ENCODE measurements around the gene RPRML.
"Not testable (repeated sequence)": the region's sequence is repeated elsewhere in the genome, so short reads cannot be mapped to it uniquely, and the experiment has no call there.

RPRML gene
- total RNA-seq: 0 reads per million in 2 experiments

- DNase-seq (ENCODE audit: low read depth): no peak
Measured at GRCh38 chr17:46979147-46979863, at the start of gene RPRML. TSS of gene RPRML (minus strand) at chr17:46979253. CDS start at chr17:46979007, 246 bp downstream.

GRCh38 chr17:47016966-47017365 is 37.9 kb upstream of the RPRML start:
- DNase-seq (ENCODE audit: low read depth): not testable (repeated sequence)

DNA sequence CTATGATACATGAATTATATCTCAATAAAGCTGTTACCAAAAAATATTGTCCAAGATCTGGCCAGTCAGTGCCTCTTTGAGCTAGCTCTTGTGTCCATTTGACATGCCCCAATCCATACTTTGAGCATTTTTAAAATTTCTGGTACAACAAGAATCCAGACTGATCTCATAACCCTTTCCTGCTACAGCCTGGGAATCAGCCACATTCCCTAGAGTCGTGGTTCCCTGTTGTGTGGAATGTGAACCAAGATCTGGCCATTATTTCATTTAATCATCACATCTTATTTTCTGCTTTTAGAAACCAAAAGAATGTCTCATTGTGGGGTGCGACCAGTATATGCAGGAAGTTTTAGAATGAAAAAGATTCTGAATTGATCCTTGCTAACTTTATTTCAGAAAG is 34.3 kb upstream of the RPRML start:
- DNase-seq (ENCODE audit: low read depth): no peak

- no peak for DNase-seq (ENCODE audit: low read depth)
Measured at GRCh38 chr17:47012457-47012856, 33.4 kb upstream of the RPRML start.

GRCh38 chr17:47009759-47010594 is 30.9 kb upstream of the RPRML start:
- no peak for DNase-seq (ENCODE audit: low read depth)

GRCh38 chr17:47004906-47005305 is 25.9 kb upstream of the RPRML start:
- no peak for DNase-seq (ENCODE audit: low read depth)

- DNase-seq (ENCODE audit: low read depth): not testable (repeated sequence)
Measured at GRCh38 chr17:47003864-47004263, 24.8 kb upstream of the RPRML start.

DNA sequence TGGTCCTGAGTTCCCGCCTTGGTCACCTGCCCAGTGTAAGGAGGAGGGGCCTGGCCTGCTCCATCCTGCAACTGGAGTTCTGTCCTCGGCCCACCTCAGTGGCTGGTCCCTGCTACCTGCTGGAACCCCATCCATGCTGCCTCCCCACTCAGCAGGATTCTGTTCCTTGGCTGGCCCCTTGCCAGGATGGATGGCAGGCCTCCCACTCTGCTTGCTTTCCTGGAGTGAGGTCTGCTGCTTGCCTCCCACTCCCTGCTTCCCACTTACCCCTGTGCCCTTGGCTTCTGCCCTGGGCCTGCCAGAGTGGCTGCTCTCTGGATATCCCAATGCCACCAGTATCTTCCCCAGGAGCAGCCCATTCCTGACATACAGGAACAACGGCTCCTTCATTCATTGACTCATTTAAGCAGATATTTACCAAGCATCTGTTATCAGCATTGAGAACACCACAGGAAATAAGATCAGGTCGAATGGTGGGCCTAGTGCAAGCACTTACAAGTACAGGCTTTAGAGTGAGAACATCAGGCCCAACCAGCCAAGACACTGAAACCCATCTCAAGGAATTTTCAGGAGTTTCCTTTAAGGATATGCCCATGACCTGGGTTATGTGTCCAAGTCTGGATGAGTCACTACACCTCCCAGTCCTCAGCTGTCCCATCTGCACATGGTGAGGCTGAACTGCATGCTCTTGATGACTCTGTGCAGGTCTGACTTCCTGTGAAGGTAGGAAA is 17.0 kb upstream of the RPRML start:
- DNase-seq (ENCODE audit: low read depth): no peak

- no peak for DNase-seq (ENCODE audit: low read depth)
Measured at GRCh38 chr17:46994993-46995392, 15.9 kb upstream of the RPRML start.

- no peak for DNase-seq (ENCODE audit: low read depth)
Measured at GRCh38 chr17:46991617-46992016, 12.6 kb upstream of the RPRML start.

DNA sequence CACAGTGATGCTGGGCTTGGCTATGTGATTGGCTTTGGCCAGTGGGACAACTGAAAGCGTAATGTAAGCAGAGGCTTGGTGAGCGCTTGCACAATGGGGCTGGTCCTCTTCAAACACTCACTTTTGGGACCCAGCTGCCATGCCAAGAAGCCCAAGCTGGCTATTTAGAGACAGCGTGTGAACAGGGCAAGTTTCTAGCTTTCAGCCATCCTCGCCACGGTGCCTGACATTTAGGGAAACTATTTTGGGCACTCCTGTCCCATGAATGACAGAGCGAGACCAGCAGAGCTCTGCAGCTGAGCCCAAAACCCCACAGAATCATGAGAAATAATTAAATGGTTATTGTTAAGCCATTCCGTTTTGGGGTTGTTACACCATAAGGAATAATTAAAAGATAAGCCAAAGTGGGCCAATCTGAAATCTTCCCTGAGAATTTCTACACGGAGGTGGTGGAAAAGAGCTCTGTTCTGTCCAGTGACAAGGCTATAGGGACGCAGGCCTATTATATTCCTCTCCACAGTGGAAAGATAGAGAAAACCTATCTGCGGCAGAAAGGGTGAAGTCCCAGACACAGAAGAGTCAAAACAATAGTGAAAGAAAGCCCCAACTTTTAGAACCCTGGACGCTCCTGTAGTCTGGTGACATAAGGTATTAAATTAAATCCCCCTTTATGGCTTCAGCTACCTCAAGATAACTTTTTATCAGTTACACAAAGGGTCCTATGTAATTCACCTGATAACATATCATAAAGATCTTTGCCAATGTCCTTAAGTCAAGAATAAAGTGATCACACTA is 10.8 kb upstream of the RPRML start:
- no peak for DNase-seq (ENCODE audit: low read depth)

DNA sequence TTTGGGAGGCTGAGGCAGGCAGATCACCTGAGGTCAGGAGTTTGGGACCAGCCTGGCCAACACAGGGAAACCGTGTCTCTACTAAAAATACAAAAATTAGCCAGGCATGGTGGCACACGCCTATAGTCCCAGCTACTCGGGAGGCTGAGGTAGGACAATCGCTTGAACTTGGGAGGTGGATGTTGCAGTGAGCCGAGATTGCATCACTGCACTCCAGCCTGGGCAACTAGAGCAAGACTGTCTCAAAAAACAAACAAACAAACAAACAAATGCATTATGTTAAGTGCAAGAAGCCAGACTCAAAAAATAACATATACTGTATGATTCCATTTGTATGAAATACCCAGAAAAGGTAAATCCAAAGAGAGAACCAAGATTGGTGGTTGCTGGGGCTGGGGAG is 8.9 kb upstream of the RPRML start:
- not testable (repeated sequence) for DNase-seq (ENCODE audit: low read depth)

DNA sequence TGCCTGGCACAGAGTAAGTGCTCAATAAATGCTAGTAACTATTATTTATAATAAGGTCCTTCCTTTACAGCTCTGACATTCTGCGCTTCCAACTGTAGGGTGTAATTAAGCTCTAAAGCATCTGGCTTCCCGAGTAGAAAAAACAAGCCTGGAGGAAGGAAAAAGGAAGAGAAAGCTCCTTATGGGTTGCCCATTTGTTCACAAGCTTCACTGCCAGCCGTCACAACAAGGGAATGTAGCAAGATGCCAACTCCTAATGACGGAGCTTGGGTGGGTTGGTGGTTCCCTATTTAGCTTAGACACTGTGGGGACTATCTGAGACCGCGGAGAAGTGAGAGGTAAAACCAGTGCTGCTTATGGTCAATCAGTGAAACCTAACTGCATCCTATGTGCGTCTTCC is 7.3 kb upstream of the RPRML start:
- no peak for DNase-seq (ENCODE audit: low read depth)

GRCh38 chr17:46984892-46985291 is 5.8 kb upstream of the RPRML start:
- DNase-seq (ENCODE audit: low read depth): no peak

DNA sequence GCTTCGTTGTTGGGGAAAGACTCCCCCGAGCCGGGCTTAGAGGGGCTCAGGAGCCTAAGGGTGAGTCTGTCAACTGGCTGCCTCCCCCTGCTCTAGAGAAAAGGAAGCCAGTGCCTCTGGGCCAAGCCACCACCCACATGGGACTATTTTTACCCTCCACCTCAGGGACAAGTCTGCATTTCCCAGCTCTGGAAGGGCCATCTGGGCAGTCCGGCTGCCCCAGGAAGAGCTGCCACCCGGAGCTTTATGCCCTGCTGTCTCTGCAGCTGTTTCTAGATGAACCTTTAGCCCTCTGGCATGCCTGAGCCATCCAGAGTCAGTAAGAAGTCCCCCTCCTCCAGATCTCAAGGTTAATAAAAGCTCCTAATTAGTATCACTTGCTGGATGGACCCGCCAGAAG is 5.3 kb upstream of the RPRML start:
- DNase-seq (ENCODE audit: low read depth): no peak

- no peak for DNase-seq (ENCODE audit: low read depth)
Measured at GRCh38 chr17:46983782-46984181, 4.7 kb upstream of the RPRML start.

- no peak for DNase-seq (ENCODE audit: low read depth)
Measured at GRCh38 chr17:46982577-46982976, 3.5 kb upstream of the RPRML start.

- no peak for DNase-seq (ENCODE audit: low read depth)
Measured at GRCh38 chr17:46978489-46979146, 435 bp downstream of the RPRML start.

GRCh38 chr17:46977750-46978488 is 1.1 kb downstream of the RPRML start:
- no peak for DNase-seq (ENCODE audit: low read depth)

- no peak for DNase-seq (ENCODE audit: low read depth)
Measured at GRCh38 chr17:46977348-46977747, 1.7 kb downstream of the RPRML start.

All from T follicular helper cell (primary cell).